ENCODE measurements around the gene DOCK1. TPM values are rescaled to one million over a fixed set of nuclear protein-coding genes. Genes with fewer than 3 reads are reported as not detected.

The DOCK1 gene
- total RNA-seq, 1 experiment from 2014 or later = 16.4 TPM

GRCh38 chr10:127347202-127347959, 442.2 kb downstream of the DOCK1 start:
- DNase-seq (ENCODE audit: low read depth) = no peak

GRCh38 chr10:127349737-127350136, 444.5 kb downstream of the DOCK1 start:
- no peak for DNase-seq (ENCODE audit: low read depth)

GRCh38 chr10:127351542-127351941, 446.3 kb downstream of the DOCK1 start:
- no peak for DNase-seq (ENCODE audit: low read depth)

- no peak for DNase-seq (ENCODE audit: low read depth)
Measured at GRCh38 chr10:127353544-127353943, 448.3 kb downstream of the DOCK1 start.

GRCh38 chr10:127354255-127354654, 449.0 kb downstream of the DOCK1 start:
- DNase-seq (ENCODE audit: low read depth) = no peak

- no peak for DNase-seq (ENCODE audit: low read depth)
Measured at GRCh38 chr10:127354992-127355391, 449.8 kb downstream of the DOCK1 start.

GRCh38 chr10:127356360-127356759, 451.1 kb downstream of the DOCK1 start:
- no peak for DNase-seq (ENCODE audit: low read depth)

- DNase-seq (ENCODE audit: low read depth) = no peak
Measured at GRCh38 chr10:127357265-127357664, 452.0 kb downstream of the DOCK1 start.

GRCh38 chr10:127358337-127358736, 453.1 kb downstream of the DOCK1 start:
- DNase-seq (ENCODE audit: low read depth) = no peak

GRCh38 chr10:127364034-127364433, 458.8 kb downstream of the DOCK1 start:
- no peak for DNase-seq (ENCODE audit: low read depth)

- no peak for DNase-seq (ENCODE audit: low read depth)
Measured at GRCh38 chr10:127368101-127368500, 462.9 kb downstream of the DOCK1 start.

GRCh38 chr10:127368929-127369328, 463.7 kb downstream of the DOCK1 start:
- DNase-seq (ENCODE audit: low read depth) = no peak

GRCh38 chr10:127370601-127371000, 465.4 kb downstream of the DOCK1 start:
- no peak for DNase-seq (ENCODE audit: low read depth)

- no peak for DNase-seq (ENCODE audit: low read depth)
Measured at GRCh38 chr10:127372361-127372760, 467.1 kb downstream of the DOCK1 start.

GRCh38 chr10:127374074-127374680, 468.9 kb downstream of the DOCK1 start:
- DNase-seq (ENCODE audit: low read depth) = no peak

- DNase-seq (ENCODE audit: low read depth) = no peak
Measured at GRCh38 chr10:127374901-127375300, 469.7 kb downstream of the DOCK1 start.

- DNase-seq (ENCODE audit: low read depth) = no peak
Measured at GRCh38 chr10:127375461-127375860, 470.2 kb downstream of the DOCK1 start.

- no peak for DNase-seq (ENCODE audit: low read depth)
Measured at GRCh38 chr10:127376071-127376470, 470.8 kb downstream of the DOCK1 start.

- no peak for DNase-seq (ENCODE audit: low read depth)
Measured at GRCh38 chr10:127378628-127379027, 473.4 kb downstream of the DOCK1 start.

GRCh38 chr10:127384532-127384931, 479.3 kb downstream of the DOCK1 start:
- no peak for DNase-seq (ENCODE audit: low read depth)

- DNase-seq (ENCODE audit: low read depth) = no peak
Measured at GRCh38 chr10:127385066-127385465, 479.8 kb downstream of the DOCK1 start.

- no peak for DNase-seq (ENCODE audit: low read depth)
Measured at GRCh38 chr10:127386606-127387327, 481.5 kb downstream of the DOCK1 start.

- DNase-seq (ENCODE audit: low read depth) = no peak
Measured at GRCh38 chr10:127391875-127392274, 486.6 kb downstream of the DOCK1 start.
